ENCODE results near the gene NMNAT3.

DNA sequence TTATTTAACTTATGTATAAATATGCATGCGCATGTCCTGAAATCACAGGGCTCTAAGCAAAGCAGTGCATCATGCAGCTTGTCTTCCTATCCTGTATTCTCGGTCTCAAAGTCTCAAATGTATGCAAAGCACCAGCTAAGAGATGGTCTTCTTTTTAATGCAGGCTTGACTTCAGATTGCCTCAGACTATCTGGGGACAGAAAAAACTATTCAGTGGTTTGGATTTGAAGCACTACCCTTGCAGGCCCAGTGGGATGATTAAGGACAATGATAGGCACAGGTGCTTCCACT, 18.5 kb upstream of the NMNAT3 start:
- TF ChIP-seq, protein P1, sequence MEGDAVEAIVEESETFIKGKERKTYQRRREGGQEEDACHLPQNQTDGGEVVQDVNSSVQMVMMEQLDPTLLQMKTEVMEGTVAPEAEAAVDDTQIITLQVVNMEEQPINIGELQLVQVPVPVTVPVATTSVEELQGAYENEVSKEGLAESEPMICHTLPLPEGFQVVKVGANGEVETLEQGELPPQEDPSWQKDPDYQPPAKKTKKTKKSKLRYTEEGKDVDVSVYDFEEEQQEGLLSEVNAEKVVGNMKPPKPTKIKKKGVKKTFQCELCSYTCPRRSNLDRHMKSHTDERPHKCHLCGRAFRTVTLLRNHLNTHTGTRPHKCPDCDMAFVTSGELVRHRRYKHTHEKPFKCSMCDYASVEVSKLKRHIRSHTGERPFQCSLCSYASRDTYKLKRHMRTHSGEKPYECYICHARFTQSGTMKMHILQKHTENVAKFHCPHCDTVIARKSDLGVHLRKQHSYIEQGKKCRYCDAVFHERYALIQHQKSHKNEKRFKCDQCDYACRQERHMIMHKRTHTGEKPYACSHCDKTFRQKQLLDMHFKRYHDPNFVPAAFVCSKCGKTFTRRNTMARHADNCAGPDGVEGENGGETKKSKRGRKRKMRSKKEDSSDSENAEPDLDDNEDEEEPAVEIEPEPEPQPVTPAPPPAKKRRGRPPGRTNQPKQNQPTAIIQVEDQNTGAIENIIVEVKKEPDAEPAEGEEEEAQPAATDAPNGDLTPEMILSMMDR (conservative IDR thresholded peaks at IDR 0.05; ENCODE audit: low read length) = no peak
- no peak for TF ChIP-seq EZH2phosphoT487 (IDR thresholded peaks at IDR 0.05; ENCODE audit: borderline replicate concordance, low read depth, low read length)
